B cell (primary cell): Measurements from ENCODE around the gene CDC26. TPM values are rescaled to one million over a fixed set of nuclear protein-coding genes. Genes with fewer than 3 reads are reported as not detected.

Experiments
- ATAC-seq: fragments of 200-7000 bp; cut with Tn5 transposase; one replicate; pipeline ENCODE4 v1.10.0; 2021; ENCODE audit warnings: low read depth, mild to moderate bottlenecking, moderate number of reproducible peaks, moderate library complexity
- CTCF ChIA-PET: fragments of 350-600 bp; sonication (Branson Sonifier 250); formaldehyde crosslinking; loops from one replicate; lab custom pipeline; 2021; ENCODE audit warnings: antibody characterized with exemption, inconsistent platforms; lab: Charles Lee
- POLR2A ChIA-PET: fragments of 350-600 bp; sonication (Branson Sonifier 250); formaldehyde crosslinking; loops from one replicate; lab custom pipeline; 2021; ENCODE audit warnings: antibody characterized with exemption; lab: Charles Lee
- DNase-seq: peaks from one replicate; pipeline ENCODE4 v3.0.0; 2013
- H2AFZ ChIP-seq: 2 replicates; pipeline ENCODE4 v1.6.1; 2012; ENCODE audit warnings: mild to moderate bottlenecking, low read depth, low read length; ENCODE audit not compliant: insufficient read depth, poor library complexity, severe bottlenecking
- H3K27ac ChIP-seq, 2 donors: 1 replicate in 1 of 2; 2 replicates in 1 of 2; pipeline ENCODE4 v1.5.1; 2012 to 2013; ENCODE audit warnings: low read length in 2 of 2, mild to moderate bottlenecking in 2 of 2, moderate library complexity in 1 of 2
- H3K27me3 ChIP-seq, 4 experiments: fragments of 200-600 bp in 1 of 4; sonication (generic) in 1 of 4; replicated peaks in 1 of 4; 1 replicate in 2 of 4; 2 replicates in 2 of 4; pipeline versions ENCODE4 v1.6.1 to v1.7.0; 2013 to 2016; ENCODE audit warnings: low read length in 3 of 4, mild to moderate bottlenecking in 2 of 4, mixed read lengths in 1 of 4, moderate library complexity in 1 of 4; ENCODE audit not compliant: insufficient read depth in 4 of 4, control insufficient read depth in 3 of 4; ENCODE audit errors: control extremely low read depth in 1 of 4
- H3K36me3 ChIP-seq, 2 experiments: replicated peaks in 1 of 2; 1 replicate in 1 of 2; 2 replicates in 1 of 2; pipeline versions ENCODE4 v1.6.1 to v1.7.1; 2013; ENCODE audit warnings: low read length in 1 of 2; ENCODE audit not compliant: insufficient read depth in 2 of 2, control insufficient read depth in 1 of 2; ENCODE audit errors: control extremely low read depth in 1 of 2, extremely low read depth in 1 of 2
- H3K4me1 ChIP-seq, 2 donors: fragments of 200-600 bp in 1 of 2; sonication (generic) in 1 of 2; 1 replicate in 1 of 2; 2 replicates in 1 of 2; pipeline versions ENCODE4 v1.5.1 to v1.6.1; 2013 to 2017; ENCODE audit warnings: low read length in 2 of 2; ENCODE audit not compliant: control insufficient read depth in 2 of 2, insufficient read depth in 2 of 2
- H3K4me2 ChIP-seq: replicated peaks from 2 replicates; pipeline ENCODE3; 2012; ENCODE audit warnings: mild to moderate bottlenecking, low read depth, low read length; ENCODE audit not compliant: poor library complexity, severe bottlenecking
- H3K4me3 ChIP-seq, 5 experiments: fragments of 200-600 bp in 1 of 5; sonication (generic) in 1 of 5; 1 replicate in 3 of 5; 2 replicates in 2 of 5; pipeline versions ENCODE4 v1.5.1 to v1.7.0; 2011 to 2016; ENCODE audit warnings: low read length in 4 of 5, mild to moderate bottlenecking in 4 of 5, low read depth in 2 of 5, control low read depth in 1 of 5, moderate library complexity in 1 of 5; ENCODE audit not compliant: insufficient read depth in 1 of 5; ENCODE audit errors: control extremely low read depth in 1 of 5, extremely low read depth in 1 of 5
- H3K79me2 ChIP-seq: fragments of 200-600 bp; sonication (generic); one replicate; pipeline ENCODE4 v1.6.0; 2016; ENCODE audit warnings: low read length; ENCODE audit not compliant: control insufficient read depth, insufficient read depth
- H3K9ac ChIP-seq: fragments of 200-600 bp; sonication (generic); 2 replicates; pipeline ENCODE4 v1.6.1; 2017; ENCODE audit warnings: mild to moderate bottlenecking, low read length, moderate library complexity
- H3K9me3 ChIP-seq, 3 donors: one replicate each; pipeline versions ENCODE4 v1.6.1 to v1.7.1; 2013; ENCODE audit warnings: low read length in 2 of 3; ENCODE audit not compliant: control insufficient read depth in 2 of 3, insufficient read depth in 1 of 3; ENCODE audit errors: control extremely low read depth in 1 of 3
- H4K20me1 ChIP-seq: 2 replicates; pipeline ENCODE4 v1.6.0; 2012; ENCODE audit warnings: mild to moderate bottlenecking, low read length; ENCODE audit not compliant: insufficient read depth, control insufficient read depth, poor library complexity, severe bottlenecking
- H3K27ac Mint-ChIP-seq: one replicate; pipeline ENCODE4 v1.8.0; 2021; ENCODE audit warnings: mixed read lengths
- H3K27me3 Mint-ChIP-seq: one replicate; pipeline ENCODE4 v1.8.0; 2021; ENCODE audit warnings: mixed read lengths
- H3K4me1 Mint-ChIP-seq: one replicate; pipeline ENCODE4 v1.8.0; 2021; ENCODE audit warnings: mixed read lengths
- H3K4me3 Mint-ChIP-seq: one replicate; pipeline ENCODE4 v1.8.0; 2021; ENCODE audit warnings: mixed read lengths
- H3K9me3 Mint-ChIP-seq: one replicate; pipeline ENCODE4 v1.8.0; 2022; ENCODE audit warnings: mixed read lengths; ENCODE audit not compliant: insufficient read depth
- EZH2 ChIP-seq: IDR thresholded peaks from 2 replicates; pipeline ENCODE4 v1.6.1; 2012; ENCODE audit warnings: borderline replicate concordance, low read depth, mild to moderate bottlenecking, moderate library complexity, low read length; ENCODE audit not compliant: insufficient read depth, poor library complexity, severe bottlenecking
- WGBS: methylation state at CpG from one replicate; pipeline ENCODE4 v1.1.5; 2013; ENCODE audit warnings: missing lambda C conversion rate; ENCODE audit not compliant: insufficient coverage; 5-methylcytosine and 5-hydroxymethylcytosine counted together
- intact Hi-C: fragments of 100-400 bp; cut with micrococcal nuclease; formaldehyde crosslinking; loops from one replicate; pipeline ENCODE4 v1.10.0; 2022
- polyA plus RNA-seq: library from polyadenylated mRNA; depleted of rRNA; stranded (reverse); fragments of >200 nt; gene quantifications from 2 replicates; pipeline ENCODE4 v1.2.3, GENCODE V29; 2012
- total RNA-seq, 2 donors: library from RNA; stranded (reverse); fragments of 120-200 nt in 1 of 2; gene quantifications; 1 replicate in 1 of 2; 2 replicates in 1 of 2; pipeline versions ENCODE4 v1.2.3 to v1.2.4, GENCODE V29; 2013 to 2022
- TF ChIP-seq, protein P1 (sequence below): fragments of 200-600 bp; IDR thresholded peaks from one replicate; pipeline ENCODE4 v1.8.0; 2022; ENCODE audit warnings: antibody characterized with exemption, mild to moderate bottlenecking

CDC26 gene
- total and polyA plus RNA-seq, 2 donors (not counting 1 experiment from before 2014, with no cell fraction given) = 14.8 to 32.9 TPM

GRCh38 chr9:113245894-113246293 is 29.5 kb downstream of the CDC26 start:
- TF ChIP-seq EZH2 = no peak
- TF ChIP-seq, protein P1, sequence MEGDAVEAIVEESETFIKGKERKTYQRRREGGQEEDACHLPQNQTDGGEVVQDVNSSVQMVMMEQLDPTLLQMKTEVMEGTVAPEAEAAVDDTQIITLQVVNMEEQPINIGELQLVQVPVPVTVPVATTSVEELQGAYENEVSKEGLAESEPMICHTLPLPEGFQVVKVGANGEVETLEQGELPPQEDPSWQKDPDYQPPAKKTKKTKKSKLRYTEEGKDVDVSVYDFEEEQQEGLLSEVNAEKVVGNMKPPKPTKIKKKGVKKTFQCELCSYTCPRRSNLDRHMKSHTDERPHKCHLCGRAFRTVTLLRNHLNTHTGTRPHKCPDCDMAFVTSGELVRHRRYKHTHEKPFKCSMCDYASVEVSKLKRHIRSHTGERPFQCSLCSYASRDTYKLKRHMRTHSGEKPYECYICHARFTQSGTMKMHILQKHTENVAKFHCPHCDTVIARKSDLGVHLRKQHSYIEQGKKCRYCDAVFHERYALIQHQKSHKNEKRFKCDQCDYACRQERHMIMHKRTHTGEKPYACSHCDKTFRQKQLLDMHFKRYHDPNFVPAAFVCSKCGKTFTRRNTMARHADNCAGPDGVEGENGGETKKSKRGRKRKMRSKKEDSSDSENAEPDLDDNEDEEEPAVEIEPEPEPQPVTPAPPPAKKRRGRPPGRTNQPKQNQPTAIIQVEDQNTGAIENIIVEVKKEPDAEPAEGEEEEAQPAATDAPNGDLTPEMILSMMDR = no peak
- H3K27ac ChIP-seq = no peak overlapping the region
- no peak overlapping the region for H2AFZ ChIP-seq
- H3K4me3 ChIP-seq = no peak overlapping the region
- DNase-seq (no peak), ATAC-seq (no peak)
- H4K20me1 ChIP-seq = no peaks in the 10 kb centered on the region
- H3K27me3 ChIP-seq = no peaks in the 10 kb centered on the region
- intact Hi-C loops = no loop called here
- Mint-ChIP-seq H3K27me3 (no peaks in the 10 kb centered on the region), H3K27ac (no peak overlapping the region), H3K4me1 (peaks cover 6% of the 10 kb centered on the region), H3K4me3 (no peak overlapping the region), H3K9me3 (peaks cover 3% of the 10 kb centered on the region)
- no peaks in the 10 kb centered on the region for H3K79me2 ChIP-seq
- peaks cover 0 to 3% (median 0%) of the 10 kb centered on the region in 3 donors for H3K9me3 ChIP-seq
- ChIA-PET POLR2A (no interaction called here), CTCF (no interaction called here)
- no peaks in the 10 kb centered on the region for H3K4me1 ChIP-seq
- no peak overlapping the region for H3K4me2 ChIP-seq
- H3K36me3 ChIP-seq = no peaks in the 10 kb centered on the region
- WGBS = 66% methylated on average over 4 of the region's 4 CpGs
- no peak overlapping the region for H3K9ac ChIP-seq

DNA sequence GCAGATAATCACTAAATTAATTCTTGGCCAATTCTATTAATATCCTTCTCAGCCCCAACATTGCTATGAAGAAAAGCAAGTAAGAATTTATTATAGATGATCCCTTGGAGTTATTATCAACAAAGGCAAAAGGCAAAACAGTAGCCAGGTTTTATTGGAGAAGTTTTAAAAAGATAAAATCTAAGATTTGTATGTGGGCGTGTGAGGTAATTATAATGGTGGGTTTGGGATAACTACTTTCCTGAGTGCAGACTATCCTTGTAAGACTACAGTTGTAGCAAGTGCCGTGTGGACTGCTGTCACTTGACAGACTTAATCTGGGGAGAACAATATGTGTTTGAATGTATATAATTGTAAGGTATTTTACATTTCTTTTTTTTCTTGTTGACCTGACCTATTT is 30.8 kb downstream of the CDC26 start:
- Histone ChIP-seq H3K9ac (no peak overlapping the region), H4K20me1 (no peaks in the 10 kb centered on the region), H3K4me1 (no peaks in the 10 kb centered on the region), H3K36me3 (no peaks in the 10 kb centered on the region), H3K9me3 (no peaks in the 10 kb centered on the region), H2AFZ (no peak overlapping the region), H3K79me2 (no peaks in the 10 kb centered on the region), H3K27me3 (no peaks in the 10 kb centered on the region), H3K4me3 (no peak overlapping the region), H3K4me2 (no peak overlapping the region), H3K27ac (no peak overlapping the region)
- CTCF ChIA-PET = interaction anchor here (1.2 kb wide), 1 partner anchor 12 kb away, joined by 4 read pairs; no protein-coding TSS in a partner anchor
- Mint-ChIP-seq H3K27me3 (no peaks in the 10 kb centered on the region), H3K4me3 (no peak overlapping the region), H3K9me3 (no peaks in the 10 kb centered on the region), H3K27ac (no peak overlapping the region), H3K4me1 (peaks cover 6% of the 10 kb centered on the region)
- DNase-seq (no peak), ATAC-seq (no peak)
- POLR2A ChIA-PET = no interaction called here
- no peak for TF ChIP-seq EZH2
- TF ChIP-seq, protein P1 = no peak
- WGBS = 100% methylated on average over 1 of the region's 2 CpGs
- intact Hi-C loops = no loop called here
